HCT116 (cell line): ENCODE results near the gene MAGI3. TPM values are rescaled to one million over a fixed set of nuclear protein-coding genes. Genes with fewer than 3 reads are reported as not detected.

Source experiments
- ATAC-seq: fragments of 200-7000 bp; cut with Tn5 transposase; 2 replicates; pipeline ENCODE4 v1.9.1; 2020; ENCODE audit warnings: mild to moderate bottlenecking, moderate library complexity
- BruUV-seq: library from RNA; stranded (reverse); fragments of 400-500 nt; replicated peaks from 2 replicates; lab custom pipeline; 2021; lab: Mats Ljungman, UMichigan
- CTCF ChIA-PET: fragments of 300-600 bp; sonication (Branson Sonifier 250); formaldehyde crosslinking; loops from one replicate; lab custom pipeline; 2021; ENCODE audit warnings: antibody characterized with exemption; lab: Charles Lee
- POLR2A ChIA-PET: fragments of 300-600, 350-600 bp; sonication (Branson Sonifier 250); formaldehyde crosslinking; loops from one replicate; lab custom pipeline; 2021; ENCODE audit warnings: antibody characterized with exemption; lab: Charles Lee
- RAD21 ChIA-PET, 2 experiments: fragments of 300-600 bp; sonication (Branson Sonifier 250); formaldehyde crosslinking; loops; one replicate each; lab custom pipeline; 2023; ENCODE audit warnings: low total read pairs in 2 of 2; ENCODE audit not compliant: uncharacterized antibody in 2 of 2, unreplicated experiment in 2 of 2, low non-redundant PET in 1 of 2; lab: Charles Lee
- DNase-seq: peaks from one replicate; pipeline ENCODE4 v3.0.0-alpha.2; 2010; ENCODE audit warnings: low read depth, low spot score
- H2AFZ ChIP-seq: fragments of 200-600 bp; shearing (Covaris generic), sonication (generic); 2 replicates; pipeline ENCODE4 v1.6.1; 2017; ENCODE audit warnings: low read depth, mixed run types, mixed read lengths, antibody characterized with exemption, low read length; ENCODE audit not compliant: poor library complexity, severe bottlenecking
- H3K27ac ChIP-seq: 2 replicates; pipeline ENCODE4 v1.5.1; 2012; ENCODE audit warnings: low read depth, low read length
- H3K27me3 ChIP-seq: fragments of 200-600 bp; sonication (generic); 2 replicates; pipeline ENCODE4 v1.6.1; 2016; ENCODE audit warnings: mixed run types, low read length, mixed read lengths; ENCODE audit not compliant: insufficient read depth
- H3K36me3 ChIP-seq, 2 experiments: fragments of 200-500 bp in 1 of 2; fragments of 200-600 bp in 1 of 2; sonication (Bioruptor generic) in 1 of 2; sonication (generic) in 1 of 2; 2 replicates each; pipeline versions ENCODE4 v1.5.1 to v1.6.1; 2014 to 2016; ENCODE audit warnings: low read length in 2 of 2, inconsistent platforms in 1 of 2, mixed read lengths in 1 of 2, mixed run types in 1 of 2; ENCODE audit not compliant: insufficient read depth in 2 of 2, control insufficient read depth in 1 of 2
- H3K4me1 ChIP-seq, 2 experiments: fragments of 200-600 bp in 1 of 2; sonication (generic) in 1 of 2; 2 replicates each; pipeline versions ENCODE4 v1.5.1 to v1.6.1; 2012 to 2017; ENCODE audit warnings: low read length in 2 of 2, inconsistent platforms in 1 of 2, mild to moderate bottlenecking in 1 of 2, mixed read lengths in 1 of 2, mixed run types in 1 of 2, moderate library complexity in 1 of 2; ENCODE audit not compliant: insufficient read depth in 2 of 2, control insufficient read depth in 1 of 2
- H3K4me2 ChIP-seq: fragments of 200-600 bp; sonication (generic); 2 replicates; pipeline ENCODE4 v1.6.1; 2017; ENCODE audit warnings: mixed run types, low read length, mixed read lengths
- H3K4me3 ChIP-seq, 2 experiments: fragments of 200-600 bp in 1 of 2; sonication (generic) in 1 of 2; replicated peaks in 1 of 2; 2 replicates each; pipeline ENCODE4 v1.5.1; 2011 to 2016; ENCODE audit warnings: low read length in 2 of 2, control low read depth in 1 of 2, low read depth in 1 of 2, mild to moderate bottlenecking in 1 of 2, mixed read lengths in 1 of 2, mixed run types in 1 of 2
- H3K79me2 ChIP-seq: fragments of 200-600 bp; sonication (generic); 2 replicates; pipeline ENCODE4 v1.6.1; 2017; ENCODE audit warnings: mild to moderate bottlenecking, mixed run types, low read length, moderate library complexity, mixed read lengths; ENCODE audit not compliant: insufficient read depth
- H3K9ac ChIP-seq: fragments of 200-600 bp; sonication (generic); 2 replicates; pipeline ENCODE4 v1.6.1; 2016; ENCODE audit warnings: low read length, mixed read lengths
- H3K9me2 ChIP-seq: fragments of 200-600 bp; sonication (generic), shearing (Covaris generic); 2 replicates; pipeline ENCODE4 v1.6.1; 2017; ENCODE audit warnings: mixed run types, mild to moderate bottlenecking, moderate library complexity; ENCODE audit not compliant: insufficient read depth
- H3K9me3 ChIP-seq, 2 experiments: fragments of 200-500 bp in 1 of 2; fragments of 200-600 bp in 1 of 2; sonication (Bioruptor generic) in 1 of 2; sonication (generic) in 1 of 2; 2 replicates each; pipeline ENCODE4 v1.6.1; 2014 to 2017; ENCODE audit warnings: low read length in 2 of 2, mixed read lengths in 2 of 2, inconsistent platforms in 1 of 2, low read depth in 1 of 2, mild to moderate bottlenecking in 1 of 2, mixed run types in 1 of 2, moderate library complexity in 1 of 2; ENCODE audit not compliant: control insufficient read depth in 1 of 2, insufficient read depth in 1 of 2
- H4K20me1 ChIP-seq: fragments of 200-600 bp; sonication (generic), shearing (Covaris generic); 2 replicates; pipeline ENCODE4 v1.6.1; 2017; ENCODE audit warnings: mixed run types, mild to moderate bottlenecking, moderate library complexity; ENCODE audit not compliant: insufficient read depth
- CBX3 ChIP-seq: IDR thresholded peaks from 2 replicates; pipeline ENCODE4 v1.6.1; 2012; ENCODE audit warnings: low read depth
- CEBPB ChIP-seq: IDR thresholded peaks from 2 replicates; pipeline ENCODE4 v1.6.1; 2012; ENCODE audit warnings: low read depth
- EGR1 ChIP-seq: IDR thresholded peaks from 2 replicates; pipeline ENCODE4 v1.6.1; 2012; ENCODE audit warnings: low read depth
- ELF1 ChIP-seq: IDR thresholded peaks from 2 replicates; pipeline ENCODE4 v1.6.1; 2012; ENCODE audit warnings: low read depth, borderline replicate concordance
- EZH2 ChIP-seq: fragments of 200-600 bp; sonication (generic); IDR thresholded peaks from 2 replicates; pipeline ENCODE4 v1.6.1; 2017; ENCODE audit warnings: antibody characterized with exemption, mixed run types
- EZH2phosphoT487 ChIP-seq: fragments of 200-600 bp; IDR thresholded peaks from 2 replicates; pipeline ENCODE4 v1.6.1; 2018; ENCODE audit warnings: antibody characterized with exemption, borderline replicate concordance
- FOSL1 ChIP-seq: IDR thresholded peaks from 2 replicates; pipeline ENCODE4 v1.6.1; 2012; ENCODE audit warnings: low read depth
- JUND ChIP-seq: IDR thresholded peaks from 2 replicates; pipeline ENCODE4 v1.6.1; 2012
- POLR2A ChIP-seq: IDR thresholded peaks from 2 replicates; pipeline ENCODE4 v1.7.0; 2011; ENCODE audit warnings: borderline replicate concordance; ENCODE audit not compliant: insufficient read depth, insufficient read length; ENCODE audit errors: extremely low read depth
- POLR2AphosphoS5 ChIP-seq: IDR thresholded peaks from 2 replicates; pipeline ENCODE4 v1.6.1; 2011; ENCODE audit warnings: mild to moderate bottlenecking, low read depth, low read length, moderate library complexity
- RAD21 ChIP-seq: IDR thresholded peaks from 2 replicates; pipeline ENCODE4 v1.6.1; 2012; ENCODE audit warnings: low read depth, mild to moderate bottlenecking
- SP1 ChIP-seq: IDR thresholded peaks from 2 replicates; pipeline ENCODE4 v1.6.1; 2012; ENCODE audit warnings: low read depth
- SRF ChIP-seq: IDR thresholded peaks from 2 replicates; pipeline ENCODE4 v1.6.1; 2012; ENCODE audit warnings: low read depth
- TCF7L2 ChIP-seq: IDR thresholded peaks from 2 replicates; pipeline ENCODE4 v1.7.0; 2011; ENCODE audit warnings: borderline replicate concordance, inconsistent platforms; ENCODE audit not compliant: insufficient read depth, insufficient read length; ENCODE audit errors: extremely low read depth
- ZFX ChIP-seq: fragments of 450-650 bp; IDR thresholded peaks from 2 replicates; pipeline ENCODE4 v1.6.1; 2017
- ZNF274 ChIP-seq: fragments of 200-500 bp; sonication (Bioruptor generic); IDR thresholded peaks from 2 replicates; pipeline ENCODE4 v1.6.1; 2014; ENCODE audit warnings: mild to moderate bottlenecking, low read depth, low read length, inconsistent platforms
- intact Hi-C: fragments of 100-400 bp; cut with micrococcal nuclease; formaldehyde crosslinking; loops from 2 replicates; pipeline ENCODE4 v1.10.0; 2022
- total RNA-seq: library from RNA; stranded (reverse); gene quantifications from one replicate; pipeline ENCODE4 v1.2.1, GENCODE V29; 2021; ENCODE audit not compliant: unreplicated experiment
- TF ChIP-seq, protein P1 (sequence below): IDR thresholded peaks from 2 replicates; pipeline ENCODE4 v1.6.1; 2012
- TF ChIP-seq, protein P2 (sequence below): IDR thresholded peaks from 2 replicates; pipeline ENCODE4 v1.6.1; 2012
- TF ChIP-seq, protein P3 (sequence below): IDR thresholded peaks from 2 replicates; pipeline ENCODE4 v1.6.1; 2011; ENCODE audit warnings: mild to moderate bottlenecking, low read length, moderate library complexity; ENCODE audit not compliant: insufficient replicate concordance; ENCODE audit errors: extremely low read depth
- TF ChIP-seq, protein P4 (sequence below): IDR thresholded peaks from 2 replicates; pipeline ENCODE4 v1.6.1; 2012; ENCODE audit warnings: low read depth

MAGI3 gene
- total RNA-seq, 1 experiment from 2014 or later = 11.8 TPM

DNA sequence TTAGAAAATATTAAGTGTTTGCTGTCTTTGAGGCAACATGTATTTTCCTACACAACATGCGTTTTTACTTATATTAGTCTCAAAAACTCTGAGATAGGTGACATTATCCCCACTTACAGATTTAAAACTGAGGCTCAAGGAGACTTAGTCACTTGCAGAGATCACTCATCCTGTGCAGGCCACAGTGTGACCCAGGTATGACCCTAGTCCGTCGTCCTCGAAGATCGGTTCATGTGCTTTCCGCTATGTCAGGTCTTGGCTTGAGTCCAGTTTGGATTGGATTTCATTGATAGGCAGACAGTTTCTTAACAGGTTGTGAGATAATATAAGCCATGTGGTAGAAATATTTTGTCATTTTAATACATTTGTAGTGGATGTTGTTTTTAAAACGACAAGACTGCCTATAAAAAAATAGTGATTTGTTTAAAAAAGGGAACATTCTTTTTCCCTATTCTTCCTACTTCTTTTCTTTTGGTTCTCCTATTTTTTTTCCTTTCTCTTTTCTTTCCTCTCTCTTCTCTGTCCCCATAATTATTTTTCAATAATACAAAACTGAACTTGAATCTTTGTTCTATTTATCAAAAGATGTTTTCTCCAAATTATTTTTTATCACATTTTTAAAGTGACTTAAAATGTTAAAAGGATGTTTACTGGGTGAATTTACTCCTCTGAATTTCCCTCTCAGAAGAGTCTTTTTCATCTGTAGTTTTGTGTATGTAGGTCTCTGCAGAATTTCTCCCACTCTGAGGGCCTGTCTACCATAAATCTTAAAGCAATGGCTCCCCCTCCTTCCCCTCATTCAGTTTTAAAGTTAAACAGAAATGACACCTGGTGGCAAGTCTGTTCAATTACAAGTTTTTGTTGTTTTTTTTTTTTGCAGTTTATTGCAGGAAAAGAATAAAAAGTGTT is 287.2 kb downstream of the MAGI3 start:
- ChIA-PET POLR2A (no interaction called here), RAD21 (no interaction called here), CTCF (interaction anchor here (0.9 to 2.8 kb wide), 5 partner anchors 262 to 605 kb away, joined by 3 to 13 read pairs (median 5); partner anchors contain the start of gene LRIG2)
- ATAC-seq (peak; percentile 67), DNase-seq (peak; percentile 44)
- no peaks in the 10 kb centered on the region for H3K9me2 ChIP-seq
- H3K9me3 ChIP-seq = no peaks in the 10 kb centered on the region
- H3K9ac ChIP-seq = no peak overlapping the region
- BruUV-seq = no TSS peak
- H3K36me3 ChIP-seq = no peaks in the 10 kb centered on the region
- intact Hi-C loops = loop anchor here (1.0 to 10.0 kb wide), 3 partner anchors 223 to 605 kb away; partner anchors contain the start of gene LRIG2
- no peak overlapping the region for H2AFZ ChIP-seq
- peaks cover 5 to 10% of the 10 kb centered on the region in 2 experiments; a peak in 3 of 4 replicates for H3K4me1 ChIP-seq
- peak overlapping the region; percentile 11; the same call in 1 of the 2 replicates for H3K4me2 ChIP-seq
- no peaks in the 10 kb centered on the region for H3K79me2 ChIP-seq
- no peaks in the 10 kb centered on the region for H4K20me1 ChIP-seq
- H3K27ac ChIP-seq = no peak overlapping the region
- no peak overlapping the region for H3K4me3 ChIP-seq
- H3K27me3 ChIP-seq = no peaks in the 10 kb centered on the region
- no peak for TF ChIP-seq EZH2phosphoT487
- TF ChIP-seq, protein P1, sequence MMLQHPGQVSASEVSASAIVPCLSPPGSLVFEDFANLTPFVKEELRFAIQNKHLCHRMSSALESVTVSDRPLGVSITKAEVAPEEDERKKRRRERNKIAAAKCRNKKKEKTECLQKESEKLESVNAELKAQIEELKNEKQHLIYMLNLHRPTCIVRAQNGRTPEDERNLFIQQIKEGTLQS = no peak
- TF ChIP-seq RAD21 = peak; percentile 89
- no peak for TF ChIP-seq POLR2A
- TF ChIP-seq ZNF274 = no peak
- TF ChIP-seq EGR1 = no peak
- TF ChIP-seq ZFX = no peak
- no peak for TF ChIP-seq ELF1
- TF ChIP-seq CBX3 = no peak
- TF ChIP-seq, protein P2, sequence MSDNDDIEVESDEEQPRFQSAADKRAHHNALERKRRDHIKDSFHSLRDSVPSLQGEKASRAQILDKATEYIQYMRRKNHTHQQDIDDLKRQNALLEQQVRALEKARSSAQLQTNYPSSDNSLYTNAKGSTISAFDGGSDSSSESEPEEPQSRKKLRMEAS = 0 out of 2 replicates have a peak, but pooled peaks have one; percentile 15
- no peak for TF ChIP-seq CEBPB
- no peak for TF ChIP-seq EZH2
- no peak for TF ChIP-seq POLR2AphosphoS5
- 0 out of 2 replicates have a peak, but pooled peaks have one; percentile 12 for TF ChIP-seq SP1
- TF ChIP-seq, protein P3, sequence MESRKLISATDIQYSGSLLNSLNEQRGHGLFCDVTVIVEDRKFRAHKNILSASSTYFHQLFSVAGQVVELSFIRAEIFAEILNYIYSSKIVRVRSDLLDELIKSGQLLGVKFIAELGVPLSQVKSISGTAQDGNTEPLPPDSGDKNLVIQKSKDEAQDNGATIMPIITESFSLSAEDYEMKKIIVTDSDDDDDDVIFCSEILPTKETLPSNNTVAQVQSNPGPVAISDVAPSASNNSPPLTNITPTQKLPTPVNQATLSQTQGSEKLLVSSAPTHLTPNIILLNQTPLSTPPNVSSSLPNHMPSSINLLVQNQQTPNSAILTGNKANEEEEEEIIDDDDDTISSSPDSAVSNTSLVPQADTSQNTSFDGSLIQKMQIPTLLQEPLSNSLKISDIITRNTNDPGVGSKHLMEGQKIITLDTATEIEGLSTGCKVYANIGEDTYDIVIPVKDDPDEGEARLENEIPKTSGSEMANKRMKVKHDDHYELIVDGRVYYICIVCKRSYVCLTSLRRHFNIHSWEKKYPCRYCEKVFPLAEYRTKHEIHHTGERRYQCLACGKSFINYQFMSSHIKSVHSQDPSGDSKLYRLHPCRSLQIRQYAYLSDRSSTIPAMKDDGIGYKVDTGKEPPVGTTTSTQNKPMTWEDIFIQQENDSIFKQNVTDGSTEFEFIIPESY = no peak
- no peak for TF ChIP-seq JUND
- TF ChIP-seq, protein P4, sequence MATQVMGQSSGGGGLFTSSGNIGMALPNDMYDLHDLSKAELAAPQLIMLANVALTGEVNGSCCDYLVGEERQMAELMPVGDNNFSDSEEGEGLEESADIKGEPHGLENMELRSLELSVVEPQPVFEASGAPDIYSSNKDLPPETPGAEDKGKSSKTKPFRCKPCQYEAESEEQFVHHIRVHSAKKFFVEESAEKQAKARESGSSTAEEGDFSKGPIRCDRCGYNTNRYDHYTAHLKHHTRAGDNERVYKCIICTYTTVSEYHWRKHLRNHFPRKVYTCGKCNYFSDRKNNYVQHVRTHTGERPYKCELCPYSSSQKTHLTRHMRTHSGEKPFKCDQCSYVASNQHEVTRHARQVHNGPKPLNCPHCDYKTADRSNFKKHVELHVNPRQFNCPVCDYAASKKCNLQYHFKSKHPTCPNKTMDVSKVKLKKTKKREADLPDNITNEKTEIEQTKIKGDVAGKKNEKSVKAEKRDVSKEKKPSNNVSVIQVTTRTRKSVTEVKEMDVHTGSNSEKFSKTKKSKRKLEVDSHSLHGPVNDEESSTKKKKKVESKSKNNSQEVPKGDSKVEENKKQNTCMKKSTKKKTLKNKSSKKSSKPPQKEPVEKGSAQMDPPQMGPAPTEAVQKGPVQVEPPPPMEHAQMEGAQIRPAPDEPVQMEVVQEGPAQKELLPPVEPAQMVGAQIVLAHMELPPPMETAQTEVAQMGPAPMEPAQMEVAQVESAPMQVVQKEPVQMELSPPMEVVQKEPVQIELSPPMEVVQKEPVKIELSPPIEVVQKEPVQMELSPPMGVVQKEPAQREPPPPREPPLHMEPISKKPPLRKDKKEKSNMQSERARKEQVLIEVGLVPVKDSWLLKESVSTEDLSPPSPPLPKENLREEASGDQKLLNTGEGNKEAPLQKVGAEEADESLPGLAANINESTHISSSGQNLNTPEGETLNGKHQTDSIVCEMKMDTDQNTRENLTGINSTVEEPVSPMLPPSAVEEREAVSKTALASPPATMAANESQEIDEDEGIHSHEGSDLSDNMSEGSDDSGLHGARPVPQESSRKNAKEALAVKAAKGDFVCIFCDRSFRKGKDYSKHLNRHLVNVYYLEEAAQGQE = no peak
- TF ChIP-seq TCF7L2 = no peak
- TF ChIP-seq FOSL1 = no peak
- TF ChIP-seq SRF = no peak
